Osteoblast (primary cell): ENCODE measurements around the gene DTL. TPM values are rescaled to one million over a fixed set of nuclear protein-coding genes. Genes with fewer than 3 reads are reported as not detected.

ENCODE experiments used
- DNase-seq: peaks from one replicate; pipeline ENCODE4 v3.0.0; 2011; ENCODE audit warnings: low spot score, mixed read lengths; ENCODE audit not compliant: insufficient read length; ENCODE audit errors: missing footprints
- H2AFZ ChIP-seq: 2 replicates; pipeline ENCODE4 v1.6.0; 2011; ENCODE audit warnings: mild to moderate bottlenecking, low read length
- H3K27ac ChIP-seq: 2 replicates; pipeline ENCODE4 v1.5.1; 2011; ENCODE audit warnings: mild to moderate bottlenecking, low read depth, low read length, moderate library complexity
- H3K27me3 ChIP-seq: 2 replicates; pipeline ENCODE4 v1.6.0; 2012; ENCODE audit warnings: mild to moderate bottlenecking, control low read depth, inconsistent platforms, low read length, moderate library complexity; ENCODE audit not compliant: insufficient read depth
- H3K36me3 ChIP-seq: 2 replicates; pipeline ENCODE4 v1.5.1; 2011; ENCODE audit warnings: mild to moderate bottlenecking, low read length, control low read depth, moderate library complexity; ENCODE audit not compliant: insufficient read depth
- H3K4me1 ChIP-seq: 2 replicates; pipeline ENCODE4 v1.5.1; 2011; ENCODE audit warnings: mild to moderate bottlenecking, low read length, control low read depth, moderate library complexity; ENCODE audit not compliant: insufficient read depth
- H3K4me2 ChIP-seq: 2 replicates; pipeline ENCODE4 v1.6.0; 2011; ENCODE audit warnings: mild to moderate bottlenecking, low read length; ENCODE audit not compliant: insufficient read depth
- H3K4me3 ChIP-seq: fragments of 200-600 bp; sonication (generic); 3 replicates; pipeline ENCODE4 v1.5.1; 2012; ENCODE audit warnings: mild to moderate bottlenecking, low read length, inconsistent platforms; ENCODE audit not compliant: insufficient read depth
- H3K79me2 ChIP-seq: 2 replicates; pipeline ENCODE4 v1.6.0; 2012; ENCODE audit warnings: mild to moderate bottlenecking, low read length, control low read depth, inconsistent platforms; ENCODE audit not compliant: insufficient read depth
- H3K9me3 ChIP-seq: 2 replicates; pipeline ENCODE4 v1.5.1; 2011; ENCODE audit warnings: low read depth, low read length, control low read depth
- H4K20me1 ChIP-seq: 2 replicates; pipeline ENCODE4 v1.6.0; 2012; ENCODE audit warnings: mild to moderate bottlenecking, low read length, control low read depth; ENCODE audit not compliant: insufficient read depth
- CTCF ChIP-seq: IDR thresholded peaks from 2 replicates; pipeline ENCODE4 v1.5.1; 2011; ENCODE audit warnings: mild to moderate bottlenecking, low read depth, low read length, moderate library complexity; ENCODE audit errors: extremely low read depth
- total RNA-seq: library from RNA; depleted of rRNA; stranded (reverse); fragments of >200 nt; gene quantifications from 2 replicates; pipeline ENCODE4 v1.2.3, GENCODE V29; 2012

DTL gene
- total RNA-seq, 1 donor = 2.9 TPM

- no peak for DNase-seq
- Histone ChIP-seq H3K36me3 (peaks cover 3% of the 10 kb centered on the region), H4K20me1 (no peaks in the 10 kb centered on the region), H3K4me3 (no peak overlapping the region), H3K27me3 (no peaks in the 10 kb centered on the region), H2AFZ (peak overlapping the region; percentile 48), H3K4me1 (no peaks in the 10 kb centered on the region), H3K27ac (no peak overlapping the region), H3K9me3 (no peaks in the 10 kb centered on the region), H3K4me2 (no peak overlapping the region), H3K79me2 (no peaks in the 10 kb centered on the region)
- TF ChIP-seq CTCF = no peak
Observed at GRCh38 chr1:212078826-212079225, 43.3 kb downstream of the DTL start.

GRCh38 chr1:212082765-212083406, 47.3 kb downstream of the DTL start:
- H3K4me2 ChIP-seq = no peak overlapping the region
- TF ChIP-seq CTCF = no peak

GRCh38 chr1:212089560-212090163, 54.1 kb downstream of the DTL start:
- Histone ChIP-seq H3K4me1 (peaks cover 9% of the 10 kb centered on the region), H3K36me3 (no peaks in the 10 kb centered on the region), H3K4me2 (no peak overlapping the region), H3K79me2 (peaks cover 3% of the 10 kb centered on the region), H4K20me1 (no peaks in the 10 kb centered on the region), H2AFZ (peak overlapping the region; percentile 17), H3K9me3 (no peaks in the 10 kb centered on the region), H3K4me3 (no peak overlapping the region), H3K27me3 (no peaks in the 10 kb centered on the region), H3K27ac (no peak overlapping the region)
- no peak for TF ChIP-seq CTCF
- no peak for DNase-seq

More at GRCh38 chr1:212082765-212083406, 47.3 kb downstream of the DTL start:
- Histone ChIP-seq H3K9me3 (no peaks in the 10 kb centered on the region), H3K36me3 (peaks cover 3% of the 10 kb centered on the region), H3K27ac (no peak overlapping the region), H3K27me3 (no peaks in the 10 kb centered on the region), H3K79me2 (no peaks in the 10 kb centered on the region), H3K4me1 (peaks cover 3% of the 10 kb centered on the region), H4K20me1 (no peaks in the 10 kb centered on the region), H3K4me3 (no peak overlapping the region), H2AFZ (no peak overlapping the region)
- no peak for DNase-seq

GRCh38 chr1:212091438-212092121, 56.0 kb downstream of the DTL start:
- Histone ChIP-seq H3K27me3 (no peaks in the 10 kb centered on the region), H3K9me3 (no peaks in the 10 kb centered on the region), H3K4me2 (no peak overlapping the region), H3K36me3 (no peaks in the 10 kb centered on the region), H3K27ac (no peak overlapping the region), H3K4me1 (peaks cover 9% of the 10 kb centered on the region), H3K79me2 (peaks cover 9% of the 10 kb centered on the region), H4K20me1 (no peaks in the 10 kb centered on the region), H2AFZ (no peak overlapping the region), H3K4me3 (no peak overlapping the region)
- no peak for DNase-seq
- TF ChIP-seq CTCF = no peak
